Stimulated activated CD4-positive, alpha-beta T cell treated with anti-CD3 and anti-CD28 coated beads, Interleukin-15, amount 100 ng/mL, for 24 hours (primary cell): Measurements from ENCODE around the gene GRIN3B.

ENCODE experiments used
- DNase-seq: peaks from one replicate; pipeline ENCODE4 v3.0.0-alpha.2; 2020

GRIN3B gene

DNA sequence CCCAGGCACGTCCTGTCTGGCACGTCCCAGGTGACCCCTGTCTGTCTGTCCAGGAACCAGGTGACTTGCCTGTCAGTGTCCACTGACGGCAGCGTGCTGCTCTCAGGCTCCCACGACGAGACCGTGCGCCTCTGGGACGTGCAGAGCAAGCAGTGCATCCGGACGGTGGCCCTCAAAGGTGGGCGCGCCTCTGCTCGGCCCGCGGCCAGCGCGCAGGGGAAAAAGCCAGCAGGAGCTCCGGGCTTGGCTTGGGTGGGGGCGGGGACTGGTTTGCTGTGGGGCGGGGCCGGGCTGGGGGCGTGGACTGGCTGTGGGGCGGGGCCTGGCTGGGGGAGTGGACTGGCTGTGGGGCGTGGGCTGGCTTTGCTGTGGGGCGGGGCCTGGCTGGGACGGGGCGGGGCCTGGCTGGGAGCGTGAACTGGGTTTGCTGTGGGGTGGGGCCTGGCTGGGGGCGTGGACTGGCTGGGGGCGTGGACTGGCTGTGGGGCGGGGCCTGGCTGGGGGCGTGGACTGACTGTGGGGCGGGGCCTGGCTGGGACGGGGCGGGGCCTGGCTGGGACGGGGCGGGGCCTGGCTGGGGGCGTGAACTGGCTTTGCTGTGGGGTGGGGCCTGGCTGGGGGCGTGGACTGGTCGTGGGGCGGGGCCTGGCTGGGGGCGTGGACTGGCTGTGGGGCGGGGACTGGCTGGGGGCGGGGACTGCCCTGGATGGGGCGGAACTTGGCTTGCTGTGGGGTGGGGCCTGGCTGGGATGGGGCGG lies 8.9 kb upstream of the GRIN3B start:
- DNase-seq, result peak; percentile 73

GRCh38 chr19:991932-992669 lies 8.1 kb upstream of the GRIN3B start:
- no peak for DNase-seq

GRCh38 chr19:992670-993055 lies 7.6 kb upstream of the GRIN3B start:
- no peak for DNase-seq

GRCh38 chr19:993361-993830 lies 6.8 kb upstream of the GRIN3B start:
- peak; percentile 4 for DNase-seq

DNA sequence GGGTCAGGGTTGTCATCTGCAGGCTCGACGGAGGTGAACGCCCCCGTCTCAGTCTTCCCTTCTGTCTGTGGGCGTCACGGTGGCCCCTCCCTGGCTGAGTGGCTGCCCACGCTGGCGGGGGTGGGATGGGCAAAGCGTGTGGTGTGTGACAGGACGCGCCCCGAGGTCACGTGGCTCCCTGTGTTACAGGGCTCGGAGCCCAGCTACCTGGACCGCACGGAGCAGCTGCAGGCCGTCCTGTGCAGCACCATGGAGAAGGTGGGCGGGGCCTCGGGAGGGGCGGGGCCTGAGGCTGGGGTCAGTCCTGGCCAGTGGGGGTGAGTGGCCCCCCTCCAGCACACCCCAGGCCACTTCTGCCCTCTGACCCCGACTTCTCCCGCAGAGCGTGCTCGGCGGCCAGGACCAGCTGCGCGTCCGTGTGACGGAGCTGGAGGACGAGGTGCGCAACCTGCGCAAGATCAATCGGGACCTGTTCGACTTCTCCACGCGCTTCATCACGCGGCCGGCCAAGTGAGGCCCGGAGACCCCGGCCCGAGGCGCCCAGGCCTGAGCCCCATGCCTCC lies 6.3 kb upstream of the GRIN3B start:
- DNase-seq, result no peak

GRCh38 chr19:994516-994915 lies 5.7 kb upstream of the GRIN3B start:
- no peak for DNase-seq

DNA sequence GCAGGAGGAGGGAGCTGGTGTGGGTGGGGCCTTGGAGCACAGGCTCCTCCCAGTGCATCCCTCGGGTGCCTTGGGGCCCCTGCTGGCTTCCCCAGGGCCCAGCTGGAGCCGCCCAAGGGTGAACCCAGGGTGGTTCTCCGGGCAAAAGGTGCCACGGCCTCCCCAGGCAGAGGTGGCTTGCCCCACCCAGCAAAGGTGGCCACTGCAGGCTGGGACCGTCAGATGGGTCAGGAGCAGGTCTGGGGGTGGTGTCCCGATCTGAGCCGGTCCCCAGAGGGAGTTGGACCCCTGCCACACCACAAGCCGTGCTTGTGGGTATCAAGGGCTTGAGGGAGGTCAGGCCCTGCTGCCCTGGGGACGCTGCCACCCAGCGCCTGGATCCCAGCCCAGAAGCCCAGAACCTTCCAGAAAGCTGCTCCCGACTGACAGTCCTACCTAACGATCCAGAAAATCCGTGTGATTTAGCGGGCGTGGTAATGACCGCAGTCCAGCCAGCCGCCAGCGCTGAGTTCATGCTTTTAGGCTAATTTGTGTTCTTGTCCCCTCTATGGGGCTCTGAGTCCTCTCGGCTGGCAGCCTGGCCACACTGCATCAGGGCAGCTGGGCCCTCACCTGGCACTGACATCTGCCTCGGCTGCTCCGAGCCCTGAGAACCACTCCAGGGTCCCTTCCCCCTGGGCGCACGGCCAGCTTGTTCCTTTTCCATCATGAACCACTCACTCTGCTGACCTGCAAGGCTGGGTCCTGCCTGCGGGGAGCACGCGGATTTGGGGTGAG lies 5.0 kb upstream of the GRIN3B start:
- DNase-seq, result no peak

GRCh38 chr19:996051-996838 lies 4.0 kb upstream of the GRIN3B start:
- DNase-seq, result peak; percentile 71

GRCh38 chr19:998064-998463 lies 2.2 kb upstream of the GRIN3B start:
- DNase-seq, result no peak

DNA sequence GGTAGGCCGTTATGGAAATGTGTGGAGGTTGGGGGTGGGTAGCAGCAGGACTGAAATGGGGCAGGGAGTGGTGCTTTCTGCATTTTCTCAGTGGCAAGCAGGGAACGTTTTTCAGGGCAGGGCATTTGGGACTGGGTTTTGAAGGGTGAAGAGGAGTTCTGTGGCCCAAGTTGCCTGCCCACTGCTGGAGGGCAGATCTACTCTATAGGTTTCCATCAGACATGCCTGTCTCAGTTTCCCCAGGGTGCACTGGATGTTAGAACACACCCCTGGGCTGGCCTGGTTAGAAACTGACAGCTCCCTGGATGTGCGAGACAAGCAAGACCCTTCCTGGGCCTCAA lies 870 bp upstream of the GRIN3B start:
- no peak for DNase-seq

DNA sequence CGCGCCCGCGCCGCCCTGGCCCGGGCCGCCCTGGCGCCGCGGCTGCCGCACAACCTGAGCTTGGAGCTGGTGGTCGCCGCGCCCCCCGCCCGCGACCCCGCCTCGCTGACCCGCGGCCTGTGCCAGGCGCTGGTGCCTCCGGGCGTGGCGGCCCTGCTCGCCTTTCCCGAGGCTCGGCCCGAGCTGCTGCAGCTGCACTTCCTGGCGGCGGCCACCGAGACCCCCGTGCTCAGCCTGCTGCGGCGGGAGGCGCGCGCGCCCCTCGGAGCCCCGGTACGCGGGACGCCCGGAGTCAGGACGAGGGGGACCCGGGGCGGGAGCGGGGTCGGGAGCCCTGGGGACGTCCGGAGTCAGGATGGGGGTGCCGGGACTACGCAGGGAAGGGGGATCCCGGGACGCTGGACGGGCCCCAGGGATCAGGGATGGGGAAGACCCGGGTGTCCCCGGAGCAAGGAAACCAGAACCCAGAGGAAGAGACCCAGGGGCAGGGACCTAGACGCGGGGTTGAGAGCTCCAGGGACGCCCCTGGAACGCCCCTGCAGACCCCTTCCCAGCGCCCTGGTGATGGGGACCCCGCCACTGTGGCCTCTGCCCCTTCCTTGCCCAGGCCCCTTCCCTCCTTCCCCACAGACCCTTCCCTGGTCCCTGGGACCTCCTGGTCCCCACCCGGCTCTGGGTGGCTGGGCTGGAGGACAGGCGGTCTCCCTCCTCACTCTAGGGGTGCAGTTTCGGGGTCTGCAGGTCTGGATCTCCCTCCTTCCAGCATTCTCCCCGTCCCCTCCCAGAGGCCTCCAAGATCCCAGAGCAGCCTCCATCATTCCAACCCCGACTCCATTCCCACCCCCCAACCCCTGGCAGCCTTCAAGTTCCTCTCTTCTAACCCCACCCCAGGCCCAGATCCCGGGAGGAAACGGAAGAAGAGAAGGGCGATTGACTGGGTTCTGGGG lies 645 bp downstream of the GRIN3B start:
- DNase-seq, result no peak

DNA sequence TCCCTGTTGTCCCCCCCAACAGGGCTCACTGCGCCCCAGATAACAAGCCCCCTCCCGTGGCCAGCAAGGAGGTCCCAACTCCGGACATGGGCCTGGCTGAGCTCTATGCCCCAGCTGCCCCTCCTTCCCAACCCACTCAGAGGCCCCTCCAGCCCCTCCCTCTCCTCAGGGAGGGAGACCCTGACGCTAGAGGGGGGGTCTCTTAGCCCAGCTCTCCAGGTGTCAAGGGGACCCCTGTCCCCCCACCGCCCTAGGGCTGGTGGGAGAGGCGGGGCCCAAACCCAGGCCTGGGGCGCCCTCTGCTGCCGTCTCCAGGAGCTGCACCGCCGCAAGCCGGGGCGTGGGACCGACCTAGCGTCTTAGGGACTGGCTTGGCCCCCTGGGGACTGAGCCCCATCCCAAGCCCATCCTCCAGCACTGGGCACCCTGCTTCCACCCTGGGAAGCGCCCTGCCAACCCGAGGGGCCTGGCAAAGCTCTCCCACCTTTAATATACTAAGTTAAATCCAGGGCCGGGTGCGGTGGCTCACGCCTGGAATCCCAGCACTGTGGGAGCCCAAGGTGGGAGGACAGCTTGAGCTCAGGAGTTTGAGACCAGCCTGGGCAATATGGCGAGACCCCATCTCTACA lies 1.4 kb downstream of the GRIN3B start:
- peak; percentile 79 for DNase-seq

GRCh38 chr19:1002600-1002999 lies 2.4 kb downstream of the GRIN3B start:
- DNase-seq, result no peak

DNA sequence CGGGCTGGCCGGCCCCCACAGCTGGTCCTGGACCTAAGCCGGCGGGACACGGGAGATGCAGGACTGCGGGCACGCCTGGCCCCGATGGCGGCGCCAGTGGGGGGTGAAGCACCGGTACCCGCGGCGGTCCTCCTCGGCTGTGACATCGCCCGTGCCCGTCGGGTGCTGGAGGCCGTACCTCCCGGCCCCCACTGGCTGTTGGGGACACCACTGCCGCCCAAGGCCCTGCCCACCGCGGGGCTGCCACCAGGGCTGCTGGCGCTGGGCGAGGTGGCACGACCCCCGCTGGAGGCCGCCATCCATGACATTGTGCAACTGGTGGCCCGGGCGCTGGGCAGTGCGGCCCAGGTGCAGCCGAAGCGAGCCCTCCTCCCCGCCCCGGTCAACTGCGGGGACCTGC lies 3.1 kb downstream of the GRIN3B start:
- DNase-seq, result no peak

GRCh38 chr19:1004204-1004802 lies 4.1 kb downstream of the GRIN3B start:
- no peak for DNase-seq

- DNase-seq, result no peak
Observed at GRCh38 chr19:1004803-1005664, 4.8 kb downstream of the GRIN3B start.

GRCh38 chr19:1006711-1007398 lies 6.6 kb downstream of the GRIN3B start:
- no peak for DNase-seq

- DNase-seq, result no peak
Observed at GRCh38 chr19:1007399-1008251, 7.4 kb downstream of the GRIN3B start.
